NCI-H748 (cell line): ENCODE results near the gene ATP5F1D.

Experiments
- DNase-seq: peaks from one replicate; lab custom pipeline; 2025; ENCODE audit not compliant: unreplicated experiment; lab: John Stamatoyannopoulos, UW

ATP5F1D gene

DNA sequence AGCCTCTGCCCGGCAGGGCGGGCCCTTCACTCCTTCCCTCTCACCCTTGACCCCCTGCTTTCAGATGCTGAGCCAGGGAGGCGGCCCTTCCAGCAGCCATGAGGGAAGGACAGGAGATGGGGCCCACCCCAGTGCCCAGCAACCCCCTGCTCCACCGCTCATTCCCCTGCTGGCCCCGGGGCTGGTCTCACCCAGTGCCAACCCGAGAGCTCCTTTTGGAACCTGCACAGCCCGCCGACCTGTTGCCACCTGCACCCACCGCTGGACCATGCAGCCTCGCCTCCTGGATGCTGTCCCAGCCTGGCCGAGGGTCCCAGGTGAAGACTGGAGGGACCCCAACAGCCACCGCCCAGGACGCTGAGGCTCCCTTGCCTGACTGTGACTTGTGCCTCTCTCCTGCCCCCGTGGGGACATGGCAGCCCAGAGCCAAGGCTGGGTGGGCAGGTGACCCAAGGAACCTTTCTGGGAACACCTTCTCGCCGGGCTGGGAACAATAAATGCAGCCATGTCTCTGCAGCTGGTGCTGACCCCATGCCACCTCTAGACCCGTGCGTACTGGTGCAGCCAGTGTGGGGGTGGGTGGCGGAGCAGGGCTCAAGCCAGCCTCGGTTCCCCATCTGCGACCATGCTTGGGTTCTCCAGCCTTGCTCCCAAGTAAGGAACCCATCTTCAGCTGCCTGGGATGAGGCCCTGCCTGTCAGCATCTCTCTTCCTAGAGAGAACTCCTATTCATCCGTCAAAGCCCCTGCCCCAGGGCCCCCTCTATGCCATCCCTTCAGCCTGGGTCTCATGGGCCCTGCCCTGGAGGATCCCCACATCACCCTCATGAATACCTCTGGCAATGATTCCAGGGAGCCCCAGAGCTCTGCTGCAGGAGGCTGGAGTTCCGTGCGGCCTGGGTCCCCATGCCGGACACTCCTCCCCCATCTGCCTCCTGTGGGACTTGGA lies 37.4 kb downstream of the ATP5F1D start:
- DNase-seq = no peak

DNA sequence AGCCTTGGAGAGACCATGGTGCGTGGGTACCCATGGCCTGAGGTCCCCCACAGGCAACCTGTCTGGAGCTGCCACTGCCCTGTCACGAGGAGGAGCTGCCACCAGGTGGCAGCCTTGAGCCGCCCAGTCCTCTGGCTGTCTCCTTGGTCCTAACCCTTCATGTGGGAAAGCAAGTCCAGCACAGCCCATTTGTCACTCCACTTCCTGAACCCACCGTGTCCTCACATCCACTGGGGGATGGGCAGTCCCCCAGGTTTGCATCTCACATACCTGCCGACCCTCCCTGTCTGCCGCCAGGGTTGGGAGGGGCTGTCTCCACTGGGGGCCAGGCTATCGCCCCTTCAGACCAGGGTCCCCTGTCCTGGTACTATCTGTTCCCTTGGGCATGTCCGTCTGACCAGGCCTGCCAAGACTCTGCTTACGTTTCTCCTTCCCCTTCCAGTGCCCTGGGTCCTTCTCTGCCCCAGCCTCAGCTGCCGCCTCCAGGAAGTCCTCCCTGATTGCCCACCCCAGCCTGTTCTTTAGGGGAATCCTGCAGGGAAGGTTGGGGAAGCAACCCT lies 38.3 kb downstream of the ATP5F1D start:
- DNase-seq = peak; percentile 67

DNA sequence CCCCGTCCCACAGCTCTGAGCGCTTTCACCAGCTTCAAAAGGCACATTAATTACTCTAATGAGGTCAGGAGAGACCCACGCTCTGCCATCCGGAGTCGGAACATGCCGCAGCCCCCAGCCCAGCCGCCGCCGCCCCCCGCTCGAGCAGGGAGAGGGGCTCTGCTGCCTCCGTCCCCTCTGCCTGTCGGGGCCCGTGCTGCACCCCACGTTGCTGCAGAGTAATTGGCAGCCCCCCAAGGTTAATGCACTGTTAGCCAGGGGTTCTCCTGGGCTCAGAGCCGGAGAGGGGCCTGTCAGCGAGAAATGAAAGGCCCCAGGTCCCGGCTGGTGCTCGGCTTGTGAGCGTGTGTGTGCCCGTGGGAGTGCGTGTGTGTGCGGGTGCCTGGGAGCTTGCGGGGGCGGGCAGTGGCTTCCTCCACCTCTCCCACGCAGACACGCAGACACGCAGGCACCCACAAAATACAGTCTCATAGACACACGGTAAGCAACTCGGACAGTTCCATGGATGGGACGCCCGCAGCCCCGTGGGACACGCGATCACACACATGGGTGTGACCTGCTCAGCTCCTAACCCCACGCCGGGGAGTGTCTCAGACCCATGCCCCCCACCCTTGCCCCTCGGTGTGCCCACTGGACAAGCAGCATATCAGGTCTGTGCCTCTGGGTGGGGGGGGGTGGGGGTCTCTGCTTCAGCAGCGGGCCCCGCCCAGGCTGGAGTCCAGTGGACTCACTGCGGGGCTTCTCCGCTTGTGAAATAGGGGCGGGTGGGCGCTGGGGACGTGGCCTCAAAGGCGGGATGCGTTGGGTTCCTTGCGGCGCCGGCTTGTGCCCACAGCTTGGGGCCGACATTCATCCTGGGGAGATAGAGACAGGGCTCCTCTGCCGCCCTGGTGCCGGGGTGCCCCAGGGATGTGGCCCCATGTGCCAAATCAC lies 39.4 kb downstream of the ATP5F1D start:
- no peak for DNase-seq

DNA sequence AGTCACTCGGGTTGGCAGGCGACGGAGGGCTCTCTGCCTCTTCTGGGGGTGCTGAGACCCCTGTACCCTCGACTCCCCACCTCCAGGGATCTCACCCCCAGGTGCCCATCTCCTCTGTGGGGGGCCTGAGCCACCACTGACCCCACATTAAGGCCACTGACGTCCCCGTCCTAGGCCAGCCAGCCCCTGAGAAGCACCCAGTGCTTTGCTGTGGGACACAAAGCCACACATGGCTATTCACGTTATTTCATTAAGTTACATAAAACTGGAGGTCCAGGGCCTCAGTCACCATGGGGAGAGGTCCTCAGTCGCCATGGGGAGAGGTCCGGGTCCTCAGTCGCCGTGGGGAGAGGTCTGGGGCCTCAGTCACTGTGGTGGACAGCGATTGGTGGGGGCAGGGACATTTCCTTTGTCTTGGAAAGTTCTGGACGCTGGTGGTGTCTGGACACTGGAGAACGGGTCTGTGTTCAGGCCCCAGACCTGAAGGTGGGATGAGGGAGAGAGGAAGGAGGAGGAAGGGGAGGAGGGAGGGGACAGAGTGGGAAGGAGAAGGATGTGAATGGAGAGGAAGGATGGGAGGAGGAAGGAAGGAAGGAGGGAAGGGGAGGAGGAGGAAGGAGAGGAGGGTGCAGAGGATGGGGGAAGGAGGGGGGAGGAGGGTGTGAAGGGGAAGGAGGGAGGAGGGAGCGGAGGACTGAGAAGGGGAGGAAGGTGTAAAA lies 40.2 kb downstream of the ATP5F1D start:
- DNase-seq = no peak

DNA sequence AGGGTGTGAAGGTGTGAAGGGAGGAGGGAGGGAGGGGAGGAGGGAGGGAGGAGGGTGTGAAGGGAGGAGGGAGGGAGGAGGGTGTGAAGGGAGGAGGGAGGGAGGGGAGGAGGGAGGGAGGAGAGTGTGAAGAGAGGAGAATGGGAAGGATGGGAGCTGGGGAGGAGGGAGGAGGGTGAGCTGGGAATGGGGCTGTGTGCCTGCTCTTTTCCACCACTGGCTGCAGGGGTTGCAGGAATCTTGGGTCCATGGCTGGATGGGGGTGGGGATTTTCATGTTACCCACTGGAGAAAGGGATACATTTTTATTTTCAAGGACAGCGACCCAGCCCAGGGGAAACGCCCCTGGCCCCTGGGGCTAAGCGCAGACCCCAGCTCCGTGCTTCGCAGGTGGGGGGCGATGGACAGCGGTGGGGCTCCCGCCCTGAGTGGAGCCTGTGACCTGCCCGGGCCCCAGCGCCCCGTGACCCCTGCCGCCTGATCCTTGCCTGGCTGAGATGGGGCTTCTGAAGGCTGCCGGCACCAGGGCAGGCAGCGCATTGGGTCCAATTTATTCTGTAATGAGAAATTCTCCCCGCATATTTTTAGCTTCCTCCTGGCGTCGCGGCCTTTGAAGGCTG lies 41.1 kb downstream of the ATP5F1D start:
- DNase-seq = no peak

DNA sequence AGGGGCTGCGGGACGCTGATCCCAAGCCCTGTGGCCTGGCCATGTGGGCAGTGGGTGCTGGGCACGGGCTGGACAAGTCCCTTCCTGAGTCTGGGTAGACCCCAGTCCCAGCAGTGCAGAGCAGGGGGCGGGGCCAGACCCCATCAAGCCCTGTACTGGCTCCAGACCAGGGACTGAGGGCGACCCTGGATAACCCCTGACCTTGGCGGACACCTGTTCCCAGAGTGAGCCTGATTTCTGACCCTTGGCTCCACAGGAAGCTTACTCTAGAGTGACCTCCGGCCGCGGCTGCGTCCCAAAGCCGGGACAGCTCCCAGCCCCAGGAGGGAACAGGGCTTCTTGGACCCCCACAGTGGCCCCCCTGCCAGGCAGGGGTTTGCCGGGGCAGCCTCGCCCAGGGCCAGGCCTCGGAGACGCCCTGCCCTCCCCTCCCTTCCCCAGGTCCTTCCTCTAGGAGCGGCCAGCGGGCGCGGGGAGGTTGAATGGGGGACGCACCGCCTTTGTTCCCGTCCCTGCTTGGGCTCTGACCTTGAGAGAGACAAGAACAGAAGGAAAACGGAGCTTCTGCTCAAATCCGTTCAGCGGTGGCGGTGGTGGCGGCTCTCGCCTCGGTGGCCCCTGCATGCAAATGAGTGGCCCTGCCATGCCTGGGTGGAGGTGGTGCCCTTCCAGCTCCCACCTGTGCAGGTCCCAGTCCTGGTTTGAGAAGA lies 41.8 kb downstream of the ATP5F1D start:
- no peak for DNase-seq

DNA sequence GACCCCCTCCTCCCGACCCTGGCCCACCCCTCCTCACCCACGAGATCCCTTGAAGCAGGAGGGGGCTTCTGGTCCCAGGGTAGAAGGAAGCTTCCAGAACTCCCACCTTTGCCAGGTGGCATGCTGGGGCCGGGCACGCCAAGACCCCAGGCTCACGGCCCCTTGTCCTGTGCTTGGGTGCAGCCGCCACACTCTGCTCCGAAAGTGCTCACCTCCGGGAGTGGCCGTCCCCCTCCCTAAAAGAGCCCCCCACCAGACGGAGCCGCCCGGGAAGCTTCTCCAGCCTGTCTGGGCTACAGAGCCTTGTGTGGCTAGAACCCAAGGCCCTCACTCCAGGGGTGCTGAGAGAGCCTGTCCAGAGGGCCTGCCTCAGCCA lies 42.4 kb downstream of the ATP5F1D start:
- no peak for DNase-seq

DNA sequence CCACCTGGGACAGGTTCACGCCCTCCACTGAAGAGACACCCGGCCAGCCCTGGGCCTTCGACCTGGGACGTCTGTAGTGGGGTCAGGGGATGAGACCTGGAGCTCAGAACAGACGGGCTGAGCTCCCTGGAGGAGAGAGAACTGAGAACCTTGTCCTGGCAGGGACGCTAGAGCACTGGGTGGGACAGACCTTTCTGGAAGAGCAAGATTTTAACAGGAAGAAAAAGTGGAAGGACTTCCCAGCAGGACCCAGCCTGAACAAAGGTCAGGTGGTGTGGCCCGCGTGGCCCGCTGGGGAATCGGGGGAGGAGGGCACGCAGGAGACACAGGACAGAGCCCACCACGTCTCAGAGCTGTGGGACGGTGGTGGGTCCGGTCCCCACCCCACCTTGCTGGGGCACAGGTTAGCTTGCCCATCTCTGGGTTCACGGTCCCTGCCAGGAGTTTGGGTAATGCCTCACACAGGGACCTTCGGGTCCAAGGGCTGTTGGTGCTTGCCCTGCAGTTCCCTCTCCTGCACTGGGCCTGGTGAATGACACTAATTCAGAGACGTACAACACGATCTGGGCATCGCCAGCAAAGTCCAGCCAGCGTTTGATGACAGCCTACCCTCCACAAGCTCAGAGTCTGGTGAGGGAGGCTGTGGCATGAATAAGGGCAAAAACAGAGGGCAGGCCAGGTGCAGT lies 42.9 kb downstream of the ATP5F1D start:
- DNase-seq = no peak

DNA sequence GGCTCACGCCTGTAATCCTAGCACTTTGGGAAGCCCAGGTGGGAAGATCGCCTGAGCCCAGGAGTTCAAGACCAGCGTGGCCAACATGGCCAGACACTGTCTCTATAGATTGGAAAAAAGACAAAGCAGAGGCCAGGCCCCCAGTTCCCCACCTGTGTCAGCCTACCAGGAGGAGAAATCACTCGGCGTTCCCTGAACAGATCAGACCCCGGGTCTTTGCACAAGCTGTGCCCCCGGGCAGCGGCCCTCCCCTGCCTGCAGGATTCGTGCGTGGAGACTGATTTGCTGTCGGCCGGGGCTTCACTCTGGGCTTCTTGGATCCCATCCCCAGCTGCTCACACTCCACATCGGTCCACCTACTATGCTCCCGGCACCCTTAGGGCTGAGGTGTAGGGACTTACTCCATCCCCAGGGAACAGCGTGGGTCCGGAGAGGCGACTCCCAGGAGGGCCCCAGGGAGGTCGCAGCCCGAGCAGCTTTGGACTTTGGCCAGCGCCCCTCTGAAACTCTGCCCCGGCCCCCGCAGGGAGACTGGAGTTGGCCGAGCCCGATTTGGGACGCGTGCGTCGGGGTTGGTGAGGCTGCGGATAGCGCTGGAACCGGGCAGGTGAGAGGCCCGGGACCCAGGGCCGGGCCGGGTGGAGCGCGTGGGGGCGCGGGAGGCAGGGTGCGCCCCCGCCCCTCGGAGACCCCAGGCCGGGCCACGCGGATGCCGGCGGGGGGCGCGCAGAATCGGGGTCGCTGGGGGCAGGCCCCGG lies 43.6 kb downstream of the ATP5F1D start:
- no peak for DNase-seq

DNA sequence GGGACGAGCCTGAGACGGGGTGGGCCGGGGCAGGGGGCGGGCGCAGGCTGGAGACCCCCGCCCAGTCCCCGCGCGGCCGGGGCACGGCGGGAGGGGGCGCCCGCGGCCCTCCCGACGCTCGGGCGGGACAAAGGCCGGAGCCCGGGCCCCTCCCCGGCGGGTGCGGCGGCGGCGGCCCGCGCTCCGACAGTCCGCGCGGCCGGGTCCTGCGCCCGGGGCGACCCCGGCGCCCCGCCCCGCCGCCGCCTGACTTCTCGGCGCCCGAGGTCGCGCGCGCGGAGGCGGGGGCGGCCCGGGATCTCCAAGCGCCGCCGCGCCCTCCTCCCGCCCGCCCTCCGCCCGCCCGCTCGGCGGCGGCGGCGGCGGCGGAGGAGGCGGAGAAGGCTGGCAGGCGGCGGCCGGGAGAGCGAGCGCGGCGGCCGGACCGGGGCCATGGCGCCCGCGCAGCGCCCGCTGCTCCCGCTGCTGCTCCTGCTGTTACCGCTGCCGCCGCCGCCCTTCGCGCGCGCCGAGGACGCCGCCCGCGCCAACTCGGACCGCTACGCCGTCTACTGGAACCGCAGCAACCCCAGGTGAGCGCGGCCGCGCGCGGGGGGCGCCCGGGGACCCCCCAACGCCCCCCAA lies 44.3 kb downstream of the ATP5F1D start, which contains the start of gene EFNA2:
Gene EFNA2 (plus strand): TSS at position 137 of the 624 bp plus-strand sequence. CDS start 296 bp downstream, at position 433.
- DNase-seq = peak; percentile 23

DNA sequence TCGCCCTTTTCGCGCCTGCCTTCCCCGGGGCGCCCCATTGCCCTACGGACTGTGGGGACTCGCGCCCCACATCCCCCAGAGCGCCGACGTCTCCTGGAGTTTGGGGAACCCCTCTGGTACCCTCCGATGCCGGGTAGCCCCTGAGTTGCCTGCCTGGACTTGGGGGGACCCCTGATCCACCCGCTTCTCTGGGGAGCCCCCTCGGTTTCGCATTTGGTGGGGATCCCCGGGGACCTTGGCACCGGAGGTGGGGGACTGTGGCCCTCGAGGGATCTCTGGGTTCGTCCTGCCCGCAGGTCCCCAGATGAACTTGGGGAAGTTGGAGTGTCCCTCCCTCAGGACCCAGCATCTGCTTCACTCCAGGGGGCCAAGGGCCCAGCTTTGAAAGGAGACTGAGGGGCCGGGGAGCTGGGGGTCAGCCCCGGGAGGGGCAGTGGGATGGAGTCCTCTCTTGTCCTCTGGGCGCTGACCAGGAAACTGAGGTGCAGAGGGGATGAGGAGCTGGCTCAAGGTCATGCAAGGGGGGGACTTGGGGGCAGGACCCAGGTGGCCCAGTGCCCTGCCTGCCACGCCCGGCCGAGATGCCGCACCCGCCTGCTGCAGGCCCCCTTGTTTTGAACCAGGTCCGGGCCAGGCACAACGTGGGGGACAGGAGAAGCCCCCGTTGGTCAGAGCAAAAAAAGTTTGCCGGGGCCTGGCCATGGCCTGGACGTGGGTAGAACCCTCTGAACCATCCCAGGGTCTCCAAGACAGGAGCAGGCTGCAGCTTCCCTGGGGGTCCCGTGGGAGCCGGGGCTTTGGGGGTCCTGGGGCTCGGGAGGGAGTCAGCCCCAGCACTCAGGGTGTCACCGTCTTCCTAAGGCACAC lies 45.2 kb downstream of the ATP5F1D start:
- DNase-seq = no peak

DNA sequence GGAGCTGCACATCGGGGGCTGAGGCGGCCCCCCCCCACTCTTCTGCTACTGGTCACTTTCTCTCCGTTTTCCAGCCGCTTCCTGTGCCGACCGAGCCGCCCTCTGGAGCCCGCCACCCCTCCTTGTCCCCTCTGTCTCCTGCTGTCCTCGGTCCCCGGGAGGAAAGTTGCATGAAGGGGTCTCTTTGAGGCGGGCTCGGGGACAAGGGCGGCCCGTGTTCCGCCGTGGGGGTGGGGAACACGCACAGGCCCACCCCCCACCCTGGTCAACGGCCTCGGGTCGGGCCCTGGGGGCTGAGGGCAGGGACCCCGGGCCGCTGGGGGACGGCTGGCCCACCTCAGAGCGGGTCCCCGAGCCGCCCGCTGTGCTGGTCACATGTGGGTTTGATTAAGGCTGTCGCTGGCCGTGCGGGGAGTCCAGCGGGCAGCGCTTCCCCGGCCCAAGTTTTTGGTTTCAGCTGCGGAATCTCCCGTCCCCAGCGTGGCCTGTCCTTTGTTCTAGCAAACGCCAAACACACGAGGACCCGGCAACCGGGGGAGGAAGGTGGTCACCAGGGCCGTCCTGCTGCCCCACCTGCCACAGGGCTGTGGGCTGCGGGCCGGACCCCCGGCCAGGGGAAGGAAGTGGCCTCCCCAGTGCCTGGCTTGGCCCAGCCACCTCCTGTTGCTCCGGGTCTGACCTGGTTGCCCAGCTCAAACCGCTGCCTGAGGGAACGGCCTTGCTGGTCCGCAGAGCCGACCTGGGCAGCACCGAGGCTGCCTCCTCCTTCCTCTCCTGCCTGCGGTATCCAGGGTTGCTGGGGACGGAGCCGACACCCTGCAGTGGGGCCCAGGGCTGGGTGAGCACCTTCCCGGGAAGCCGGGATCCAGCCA lies 46.0 kb downstream of the ATP5F1D start:
- peak; percentile 5 for DNase-seq

DNA sequence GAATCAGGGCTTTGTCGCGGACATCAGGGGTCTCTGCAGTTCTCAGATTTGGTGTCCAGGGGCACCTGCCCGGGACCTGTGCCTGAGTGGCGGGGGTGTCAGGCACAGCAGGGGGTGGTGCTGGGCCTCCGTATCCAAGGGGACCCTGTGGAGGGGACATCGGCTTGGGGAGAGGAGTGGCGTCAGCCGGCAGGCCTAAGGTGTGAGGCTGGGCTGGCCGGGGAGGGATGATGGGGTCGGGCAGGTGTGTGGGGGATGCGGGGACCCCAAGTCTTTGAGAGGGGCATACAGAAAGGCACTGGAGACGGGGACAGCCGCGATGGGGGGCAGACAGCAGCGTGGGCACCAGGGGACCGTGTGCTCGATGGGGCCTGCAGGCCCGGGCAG lies 46.7 kb downstream of the ATP5F1D start:
- no peak for DNase-seq

DNA sequence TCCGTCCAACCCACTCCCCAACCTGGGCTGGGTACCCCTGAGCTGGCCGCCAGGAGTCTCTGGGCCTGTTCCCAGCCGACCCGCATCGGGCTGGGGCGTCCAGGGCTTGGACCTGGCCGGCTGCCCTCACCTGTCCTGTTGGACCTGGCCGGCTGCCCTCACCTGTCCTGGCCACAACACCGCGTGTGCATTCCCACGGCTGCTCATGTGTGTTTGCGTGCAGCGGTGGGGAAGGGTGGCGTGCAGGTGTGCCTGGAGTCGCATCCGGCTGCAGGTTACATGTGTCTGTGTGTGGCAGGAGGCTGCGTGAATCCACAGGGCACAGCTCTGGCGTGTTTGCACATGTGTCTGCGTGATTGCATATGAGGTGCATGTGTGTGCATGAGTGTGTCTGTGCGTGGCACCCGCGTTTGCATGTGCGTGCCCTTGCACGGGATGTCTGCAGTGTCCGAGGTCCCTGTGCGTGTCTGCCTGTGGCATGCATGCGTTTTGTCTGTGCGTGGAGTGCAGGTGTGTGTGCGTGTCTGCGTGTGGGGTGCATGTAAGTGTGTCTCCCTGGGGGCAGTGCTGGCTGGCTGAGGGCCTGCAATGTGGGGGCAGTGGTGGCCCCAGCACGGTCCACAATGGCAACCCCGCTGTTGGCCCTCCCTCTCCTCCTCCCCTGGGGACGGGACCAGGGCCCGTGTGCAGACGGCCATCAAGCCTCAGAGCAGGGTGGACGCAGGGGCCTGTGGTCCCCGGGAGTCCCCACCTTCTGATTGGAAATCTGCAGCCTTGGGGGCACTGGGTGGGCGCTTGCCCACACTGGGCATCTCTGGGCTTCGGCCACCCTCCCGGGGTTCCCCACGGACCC lies 47.5 kb downstream of the ATP5F1D start:
- DNase-seq = no peak

DNA sequence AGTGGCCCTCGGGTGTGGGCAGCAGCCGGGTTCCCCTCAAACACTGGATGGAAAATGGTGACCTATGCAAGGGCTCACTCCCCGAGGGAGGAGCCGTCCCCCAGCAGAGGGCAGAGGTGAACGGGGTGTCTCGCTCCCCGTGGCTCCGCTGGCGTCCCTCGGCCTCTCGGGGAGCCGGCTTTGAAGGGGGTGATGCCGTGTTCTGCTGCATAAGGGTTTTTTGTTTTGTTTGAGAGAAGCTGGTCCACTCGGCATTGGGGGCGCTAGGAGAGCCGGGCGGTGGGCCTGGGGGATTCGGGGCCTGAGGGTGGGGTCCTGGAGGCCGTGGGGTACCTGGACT lies 48.1 kb downstream of the ATP5F1D start:
- DNase-seq = no peak
